C4-2B (cell line): Measurements from ENCODE around the gene ANKRD55.

Experiments
- ZFX ChIP-seq: fragments of 450-650 bp; IDR thresholded peaks from 2 replicates; pipeline ENCODE4 v1.6.1; 2017
- TF ChIP-seq, protein P1 (sequence below): fragments of 450-650 bp; conservative IDR thresholded peaks from 2 replicates; pipeline ENCODE4 v1.5.1; 2017; ENCODE audit warnings: mild to moderate bottlenecking

DNA sequence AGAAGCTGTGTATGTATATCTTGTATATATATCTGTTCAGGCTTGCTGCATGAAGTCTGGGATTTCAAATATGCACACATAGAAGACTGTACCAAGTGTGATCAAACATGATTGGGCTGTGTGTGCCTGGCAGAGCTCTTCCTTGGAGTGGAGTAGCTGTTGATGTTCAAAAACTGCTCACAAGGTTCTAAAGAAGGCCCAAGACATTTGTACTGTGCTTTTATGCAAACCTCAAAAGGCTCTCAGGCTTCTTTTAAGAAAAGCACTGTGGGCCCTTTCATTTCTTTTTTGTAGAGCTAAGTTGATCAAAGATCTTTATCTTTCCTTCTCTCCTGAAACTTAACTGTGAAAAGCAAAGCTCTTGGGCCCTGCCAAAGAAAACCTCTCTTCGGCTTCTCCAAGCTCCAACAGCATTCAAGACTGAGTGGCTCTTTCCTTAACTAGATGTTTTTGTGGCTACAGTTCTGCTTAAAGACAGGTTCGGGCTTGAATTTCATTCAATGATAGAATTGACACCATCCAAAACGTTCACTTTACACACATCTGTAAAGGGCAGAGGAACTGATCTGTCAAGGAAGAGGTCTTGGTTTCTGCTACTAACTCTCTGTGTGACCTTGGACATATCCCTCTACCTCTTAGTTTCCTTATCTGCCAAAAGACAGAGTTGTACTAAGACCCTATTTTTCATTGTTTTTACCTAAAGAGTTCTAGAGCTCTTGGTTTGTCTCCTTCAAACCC is 132.5 kb downstream of the ANKRD55 start:
- TF ChIP-seq, protein P1, sequence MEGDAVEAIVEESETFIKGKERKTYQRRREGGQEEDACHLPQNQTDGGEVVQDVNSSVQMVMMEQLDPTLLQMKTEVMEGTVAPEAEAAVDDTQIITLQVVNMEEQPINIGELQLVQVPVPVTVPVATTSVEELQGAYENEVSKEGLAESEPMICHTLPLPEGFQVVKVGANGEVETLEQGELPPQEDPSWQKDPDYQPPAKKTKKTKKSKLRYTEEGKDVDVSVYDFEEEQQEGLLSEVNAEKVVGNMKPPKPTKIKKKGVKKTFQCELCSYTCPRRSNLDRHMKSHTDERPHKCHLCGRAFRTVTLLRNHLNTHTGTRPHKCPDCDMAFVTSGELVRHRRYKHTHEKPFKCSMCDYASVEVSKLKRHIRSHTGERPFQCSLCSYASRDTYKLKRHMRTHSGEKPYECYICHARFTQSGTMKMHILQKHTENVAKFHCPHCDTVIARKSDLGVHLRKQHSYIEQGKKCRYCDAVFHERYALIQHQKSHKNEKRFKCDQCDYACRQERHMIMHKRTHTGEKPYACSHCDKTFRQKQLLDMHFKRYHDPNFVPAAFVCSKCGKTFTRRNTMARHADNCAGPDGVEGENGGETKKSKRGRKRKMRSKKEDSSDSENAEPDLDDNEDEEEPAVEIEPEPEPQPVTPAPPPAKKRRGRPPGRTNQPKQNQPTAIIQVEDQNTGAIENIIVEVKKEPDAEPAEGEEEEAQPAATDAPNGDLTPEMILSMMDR, result no peak
- no peak for TF ChIP-seq ZFX
